H9 (cell line): ENCODE results near the gene CDCA7L. TPM values are rescaled to one million over a fixed set of nuclear protein-coding genes. Genes with fewer than 3 reads are reported as not detected.

Experiments used
- DNase-seq: peaks from one replicate; pipeline ENCODE4 v3.0.0-alpha.2; 2017
- H2AFZ ChIP-seq: one replicate; pipeline ENCODE4 v1.6.1; 2013; ENCODE audit warnings: mild to moderate bottlenecking, low read length, control low read depth, moderate library complexity
- H2AK5ac ChIP-seq: 2 replicates; pipeline ENCODE4 v1.6.1; 2013; ENCODE audit warnings: low read length, control low read depth, mixed read lengths; ENCODE audit not compliant: insufficient read length
- H2BK120ac ChIP-seq: one replicate; pipeline ENCODE4 v1.6.1; 2013; ENCODE audit warnings: low read depth, mild to moderate bottlenecking, low read length, control low read depth, inconsistent platforms; ENCODE audit not compliant: poor library complexity, severe bottlenecking
- H2BK12ac ChIP-seq: 2 replicates; pipeline ENCODE4 v1.6.1; 2013; ENCODE audit warnings: low read length, control low read depth, mixed read lengths, low read depth; ENCODE audit not compliant: insufficient read length
- H2BK15ac ChIP-seq: 2 replicates; pipeline ENCODE4 v1.6.1; 2013; ENCODE audit warnings: low read depth, low read length, control low read depth
- H2BK20ac ChIP-seq: one replicate; pipeline ENCODE4 v1.6.1; 2013; ENCODE audit warnings: low read depth, mild to moderate bottlenecking, low read length, control low read depth, inconsistent platforms; ENCODE audit not compliant: poor library complexity, severe bottlenecking
- H2BK5ac ChIP-seq: 2 replicates; pipeline ENCODE4 v1.6.1; 2013; ENCODE audit warnings: low read length, control low read depth, mixed read lengths; ENCODE audit not compliant: insufficient read length
- H3K14ac ChIP-seq: 2 replicates; pipeline ENCODE4 v1.6.1; 2013; ENCODE audit warnings: low read length, control low read depth; ENCODE audit not compliant: insufficient read depth
- H3K18ac ChIP-seq: 2 replicates; pipeline ENCODE4 v1.6.1; 2013; ENCODE audit warnings: low read depth, mild to moderate bottlenecking, mixed read lengths, low read length, control low read depth; ENCODE audit not compliant: insufficient read length
- H3K23ac ChIP-seq: 2 replicates; pipeline ENCODE4 v1.6.1; 2013; ENCODE audit warnings: low read length, control low read depth, mixed read lengths, low read depth; ENCODE audit not compliant: insufficient read length
- H3K23me2 ChIP-seq: 2 replicates; pipeline ENCODE4 v1.6.1; 2013; ENCODE audit warnings: low read depth, mild to moderate bottlenecking, mixed read lengths, low read length, control low read depth; ENCODE audit not compliant: insufficient read length, poor library complexity, severe bottlenecking
- H3K27ac ChIP-seq: 2 replicates; pipeline ENCODE4 v1.5.1; 2013; ENCODE audit warnings: low read length, control low read depth, mixed read lengths, low read depth; ENCODE audit not compliant: insufficient read length
- H3K27me3 ChIP-seq: 2 replicates; pipeline ENCODE4 v1.6.1; 2013; ENCODE audit warnings: low read length, control low read depth, inconsistent platforms; ENCODE audit not compliant: insufficient read depth
- H3K4ac ChIP-seq: 2 replicates; pipeline ENCODE4 v1.6.1; 2013; ENCODE audit warnings: low read depth, mild to moderate bottlenecking, control low read depth, inconsistent platforms, low read length, moderate library complexity
- H3K4me1 ChIP-seq: 2 replicates; pipeline ENCODE4 v1.6.1; 2013; ENCODE audit warnings: low read length, control low read depth, inconsistent platforms; ENCODE audit not compliant: insufficient read depth
- H3K4me2 ChIP-seq: 2 replicates; pipeline ENCODE4 v1.6.1; 2013; ENCODE audit warnings: low read length, control low read depth, mixed read lengths; ENCODE audit not compliant: insufficient read length, insufficient read depth
- H3K56ac ChIP-seq: 2 replicates; pipeline ENCODE4 v1.6.1; 2013; ENCODE audit warnings: low read depth, mild to moderate bottlenecking, mixed read lengths, low read length, control low read depth; ENCODE audit not compliant: insufficient read length
- H3K79me1 ChIP-seq: 2 replicates; pipeline ENCODE4 v1.6.1; 2013; ENCODE audit warnings: low read depth, mild to moderate bottlenecking, moderate library complexity, low read length, control low read depth, inconsistent platforms; ENCODE audit not compliant: insufficient read depth, poor library complexity, severe bottlenecking
- H3K79me2 ChIP-seq: 2 replicates; pipeline ENCODE4 v1.6.1; 2013; ENCODE audit warnings: low read length, control low read depth, inconsistent platforms; ENCODE audit not compliant: insufficient read depth
- H3K9ac ChIP-seq: 2 replicates; pipeline ENCODE4 v1.6.1; 2013; ENCODE audit warnings: low read length, control low read depth, mixed read lengths; ENCODE audit not compliant: insufficient read length; ENCODE audit errors: extremely low read depth
- H3K9me3 ChIP-seq: one replicate; pipeline ENCODE4 v1.6.1; 2013; ENCODE audit warnings: low read depth, low read length, inconsistent platforms; ENCODE audit not compliant: control insufficient read depth
- H3T11ph ChIP-seq: one replicate; pipeline ENCODE4 v1.6.1; 2013; ENCODE audit warnings: mild to moderate bottlenecking, low read length, control low read depth, inconsistent platforms
- H4K20me1 ChIP-seq: one replicate; pipeline ENCODE4 v1.6.1; 2013; ENCODE audit not compliant: control insufficient read depth, insufficient read length, insufficient read depth
- H4K5ac ChIP-seq: 2 replicates; pipeline ENCODE4 v1.6.1; 2013; ENCODE audit warnings: low read depth, mild to moderate bottlenecking, mixed read lengths, low read length, control low read depth; ENCODE audit not compliant: insufficient read length
- H4K8ac ChIP-seq: replicated peaks from 2 replicates; pipeline ENCODE4 v1.6.1; 2013; ENCODE audit warnings: low read length, control low read depth, mixed read lengths, low read depth; ENCODE audit not compliant: insufficient read length
- H4K91ac ChIP-seq: 2 replicates; pipeline ENCODE4 v1.6.1; 2013; ENCODE audit warnings: low read depth, mild to moderate bottlenecking, moderate library complexity, mixed read lengths, low read length, control low read depth; ENCODE audit not compliant: insufficient read length
- H3K27ac Mint-ChIP-seq, 3 experiments: 2 replicates in 2 of 3; 3 replicates in 1 of 3; pipeline ENCODE4 v1.8.0; 2020 to 2021; ENCODE audit warnings: mixed read lengths in 3 of 3, mild to moderate bottlenecking in 1 of 3, moderate library complexity in 1 of 3
- H3K27me3 Mint-ChIP-seq: 2 replicates; pipeline ENCODE4 v1.8.0; 2021; ENCODE audit warnings: low read depth, mild to moderate bottlenecking, moderate library complexity, mixed read lengths
- H3K36me3 Mint-ChIP-seq, 3 experiments: 2 replicates in 2 of 3; 3 replicates in 1 of 3; pipeline ENCODE4 v1.8.0; 2020 to 2021; ENCODE audit warnings: low read depth in 3 of 3, mixed read lengths in 3 of 3; ENCODE audit not compliant: insufficient read depth in 1 of 3
- H3K4me1 Mint-ChIP-seq, 2 experiments: 2 replicates each; pipeline ENCODE4 v1.8.0; 2020; ENCODE audit warnings: mixed read lengths in 2 of 2
- H3K4me3 Mint-ChIP-seq, 2 experiments: 2 replicates in 1 of 2; 3 replicates in 1 of 2; pipeline ENCODE4 v1.8.0; 2020 to 2021; ENCODE audit warnings: mild to moderate bottlenecking in 2 of 2, mixed read lengths in 2 of 2, moderate library complexity in 1 of 2
- H3K9me3 Mint-ChIP-seq, 2 experiments: 2 replicates in 1 of 2; 3 replicates in 1 of 2; pipeline ENCODE4 v1.8.0; 2020; ENCODE audit warnings: mild to moderate bottlenecking in 2 of 2, mixed read lengths in 2 of 2, moderate library complexity in 1 of 2
- CTCF ChIP-seq: fragments of 200-600 bp; sonication (generic); conservative IDR thresholded peaks from 3 replicates; pipeline ENCODE4 v1.8.0; 2021; ENCODE audit warnings: antibody characterized with exemption, mild to moderate bottlenecking
- WGBS: extraction: QIAGEN DNeasy Blood & Tissue Kit; methylation state at CpG from one replicate; pipeline ENCODE4 v1.1.7; 2013; ENCODE audit warnings: missing lambda C conversion rate, low lambda C conversion rate, mixed read lengths; ENCODE audit not compliant: insufficient read length; ENCODE audit errors: extremely low coverage; 5-methylcytosine and 5-hydroxymethylcytosine counted together
- total RNA-seq: library from RNA; stranded (reverse); gene quantifications from 2 replicates; pipeline ENCODE4 v1.2.1, GENCODE V29; 2021

The CDCA7L gene
- total RNA-seq, 1 experiment from 2014 or later, result 104 TPM

DNA sequence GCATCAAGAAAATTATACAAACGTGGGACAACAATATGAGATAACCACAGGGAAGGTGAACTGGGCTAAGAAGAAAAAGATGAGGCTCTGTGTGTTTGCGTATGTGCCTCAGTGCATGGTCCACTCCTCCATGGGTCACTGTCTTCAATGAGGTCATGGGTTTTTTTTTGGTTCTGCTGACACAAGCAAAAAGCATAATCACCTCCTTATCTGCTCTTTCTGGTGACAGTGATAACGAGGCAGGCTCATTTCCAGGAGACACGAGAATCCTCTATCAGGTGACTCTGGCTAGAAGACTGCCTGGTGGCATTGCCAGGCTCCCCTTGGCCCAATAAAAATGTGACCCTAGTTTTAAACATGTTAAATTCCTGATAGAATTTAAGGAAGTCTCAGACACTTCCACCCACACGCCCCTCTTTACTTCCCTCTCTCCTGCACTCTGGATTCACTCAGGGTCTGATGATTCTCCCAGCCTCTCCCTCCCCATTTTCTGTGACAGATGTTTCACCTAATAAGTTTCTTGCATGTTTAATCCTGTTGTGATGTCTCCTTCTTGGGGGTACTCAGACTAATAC, 35.3 kb upstream of the CDCA7L start:
- Histone ChIP-seq H2AK5ac (no peak overlapping the region), H3K79me2 (no peaks in the 10 kb centered on the region), H2BK15ac (no peak overlapping the region), H2BK5ac (no peak overlapping the region), H3K18ac (no peak overlapping the region), H3K9me3 (no peaks in the 10 kb centered on the region), H3K56ac (no peak overlapping the region), H2BK120ac (no peak overlapping the region), H3K4ac (no peak overlapping the region), H4K20me1 (no peaks in the 10 kb centered on the region), H4K5ac (no peak overlapping the region), H3K27ac (no peak overlapping the region), H3K4me2 (no peak overlapping the region), H3K27me3 (no peaks in the 10 kb centered on the region), H3K4me1 (no peaks in the 10 kb centered on the region), H3K14ac (no peak overlapping the region), H4K8ac (no peak overlapping the region), H3T11ph (no peak overlapping the region), H2AFZ (no peak overlapping the region), H3K9ac (no peak overlapping the region), H4K91ac (no peak overlapping the region), H2BK12ac (no peak overlapping the region), H3K23ac (no peak overlapping the region), H3K79me1 (no peaks in the 10 kb centered on the region), H2BK20ac (no peak overlapping the region), H3K23me2 (no peaks in the 10 kb centered on the region)
- peaks cover 0 to 1% of the 10 kb centered on the region in 2 experiments; a peak in 1 of 4 replicates for H3K4me1 Mint-ChIP-seq
- H3K36me3 Mint-ChIP-seq, result no peaks in the 10 kb centered on the region
- H3K27ac Mint-ChIP-seq, result no peak overlapping the region
- no peaks in the 10 kb centered on the region for H3K9me3 Mint-ChIP-seq
- H3K4me3 Mint-ChIP-seq, result no peak overlapping the region
- no peak for TF ChIP-seq CTCF
- DNase-seq, result no peak
- no peaks in the 10 kb centered on the region for H3K27me3 Mint-ChIP-seq
- WGBS, result no CpG with 5 or more reads among the region's 5 CpGs
